Measurements from ENCODE around the gene DENND6A.
"Not testable (repeated sequence)": the region's sequence is repeated elsewhere in the genome, so short reads cannot be mapped to it uniquely, and the experiment has no call there.

Gene DENND6A, protein sequence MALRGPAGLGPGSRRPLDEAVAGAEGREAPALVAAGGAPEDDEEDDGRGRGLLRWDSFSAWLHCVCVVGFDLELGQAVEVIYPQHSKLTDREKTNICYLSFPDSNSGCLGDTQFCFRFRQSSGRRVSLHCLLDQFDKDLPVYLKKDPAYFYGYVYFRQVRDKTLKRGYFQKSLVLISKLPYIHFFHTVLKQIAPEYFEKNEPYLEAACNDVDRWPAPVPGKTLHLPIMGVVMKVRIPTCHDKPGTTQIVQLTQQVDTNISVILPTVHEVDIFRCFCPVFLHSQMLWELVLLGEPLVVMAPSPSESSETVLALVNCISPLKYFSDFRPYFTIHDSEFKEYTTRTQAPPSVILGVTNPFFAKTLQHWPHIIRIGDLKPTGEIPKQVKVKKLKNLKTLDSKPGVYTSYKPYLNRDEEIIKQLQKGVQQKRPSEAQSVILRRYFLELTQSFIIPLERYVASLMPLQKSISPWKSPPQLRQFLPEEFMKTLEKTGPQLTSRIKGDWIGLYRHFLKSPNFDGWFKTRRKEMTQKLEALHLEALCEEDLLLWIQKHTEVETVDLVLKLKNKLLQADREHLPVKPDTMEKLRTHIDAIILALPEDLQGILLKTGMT

DNA sequence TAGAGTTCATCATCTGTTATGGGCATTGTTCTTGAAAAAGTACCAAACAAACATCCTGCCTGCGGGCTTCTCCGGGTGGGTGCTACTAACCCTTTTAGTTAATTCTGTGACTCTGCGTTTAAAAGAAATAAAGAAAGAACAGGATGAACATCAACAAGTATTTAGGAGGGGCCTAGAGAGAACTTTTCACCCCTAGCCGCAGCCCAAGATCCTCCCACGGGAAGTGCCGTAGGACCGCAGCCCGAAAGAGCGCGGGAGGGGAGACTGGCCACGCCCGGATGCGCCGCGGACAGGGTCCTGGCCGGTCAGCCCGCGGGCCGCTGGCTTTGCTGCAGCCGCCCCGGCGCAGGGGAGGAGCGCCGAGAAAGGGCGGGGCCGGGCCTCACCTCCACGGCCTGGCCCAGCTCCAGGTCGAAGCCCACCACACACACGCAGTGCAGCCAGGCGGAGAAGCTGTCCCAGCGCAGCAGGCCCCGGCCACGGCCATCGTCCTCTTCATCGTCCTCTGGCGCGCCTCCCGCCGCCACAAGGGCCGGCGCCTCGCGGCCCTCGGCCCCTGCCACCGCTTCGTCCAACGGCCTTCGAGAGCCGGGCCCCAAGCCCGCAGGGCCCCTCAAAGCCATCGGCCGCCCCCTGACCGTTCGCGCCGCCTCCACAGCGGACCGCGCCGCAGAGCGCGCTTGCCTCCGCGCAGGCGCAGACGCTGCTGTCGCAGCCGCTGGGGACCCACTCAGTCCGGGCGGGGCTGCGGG is at the start of gene DENND6A:
Gene DENND6A, minus strand, starts transcription at position 682 of the 752 bp plus-strand sequence. Its CDS starts 59 bp downstream, at position 623.
- in situ Hi-C loops (cut with HindIII; ENCODE audit: low sequenced_read_pairs): no loop called here

DNA sequence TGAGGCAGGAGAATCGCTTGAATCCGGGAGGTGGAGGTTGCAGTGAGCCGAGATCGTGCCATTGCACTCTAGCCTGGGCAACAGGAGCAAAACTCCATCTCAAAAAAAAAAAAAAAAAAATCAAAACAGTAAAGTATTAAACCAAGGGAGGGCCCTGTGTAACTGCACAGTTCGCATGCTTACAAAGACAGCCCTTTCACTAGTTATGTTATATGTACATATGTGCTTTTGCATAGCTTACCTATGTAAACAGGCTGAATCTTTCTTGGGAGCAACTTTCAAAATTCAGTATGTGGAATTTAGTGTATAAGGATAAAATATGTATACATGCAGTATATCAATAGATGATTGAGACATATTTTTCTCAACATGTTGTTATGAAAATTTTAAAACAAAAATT is 47.1 kb upstream of the DENND6A start:
- in situ Hi-C loops (cut with HindIII; ENCODE audit: low sequenced_read_pairs): no loop called here

DNA sequence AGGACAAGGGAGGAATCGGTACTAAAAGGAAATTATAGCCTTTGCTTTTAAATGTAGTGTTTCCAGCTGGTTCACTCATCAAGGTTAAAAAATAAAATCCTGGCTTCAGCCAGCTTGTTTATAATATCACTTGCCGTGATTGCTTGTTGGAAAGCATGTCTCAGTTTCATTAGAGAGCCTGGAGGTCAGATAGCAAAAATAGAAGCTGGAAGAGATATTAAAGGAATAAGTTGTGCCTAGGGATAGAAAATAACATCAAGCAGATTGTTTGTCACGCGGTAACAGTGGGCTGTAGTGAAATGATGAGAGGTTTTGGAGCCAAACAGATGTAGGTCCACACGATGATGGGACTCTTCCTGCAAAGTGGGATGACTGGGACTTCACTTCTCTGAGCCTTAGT is 45.5 kb upstream of the DENND6A start:
- in situ Hi-C loops (cut with HindIII; ENCODE audit: low sequenced_read_pairs): no loop called here

DNA sequence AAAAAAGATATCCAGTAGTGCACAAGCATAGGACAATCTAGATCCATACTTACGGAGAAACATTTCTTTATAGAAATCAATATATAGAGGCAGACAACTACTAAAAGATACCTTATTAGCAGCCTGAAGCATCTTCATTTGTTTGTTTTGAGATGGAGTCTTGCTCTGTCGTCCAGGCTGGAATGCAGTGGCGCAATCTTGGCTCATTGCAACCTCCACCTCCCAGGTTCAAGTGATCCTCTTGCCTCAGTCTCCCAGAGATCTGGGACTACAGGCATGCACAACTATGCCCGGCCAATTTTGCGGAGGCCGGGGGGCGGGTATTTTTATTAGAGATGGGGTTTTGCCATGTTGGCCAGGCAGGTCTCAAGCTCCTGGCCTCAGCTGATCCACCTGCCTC is 45.0 kb upstream of the DENND6A start:
- in situ Hi-C loops (cut with HindIII; ENCODE audit: low sequenced_read_pairs): no loop called here

DNA sequence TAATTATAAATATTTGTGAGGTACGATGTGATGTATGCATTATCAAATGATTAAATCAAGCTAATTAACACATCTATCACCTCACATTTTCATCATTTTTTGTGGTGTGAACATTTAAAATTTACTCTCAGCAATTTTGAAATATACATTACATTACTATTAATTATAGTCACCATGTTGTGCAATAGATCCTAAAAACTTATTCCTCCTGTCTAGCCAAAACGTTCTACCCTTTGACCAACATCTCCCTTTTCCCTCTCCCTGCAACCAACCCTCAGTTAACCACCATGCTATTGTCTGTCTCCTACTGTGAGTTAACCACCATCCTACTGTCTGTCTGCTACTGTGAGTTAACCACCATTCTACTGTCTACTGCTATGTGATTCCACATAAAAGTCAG is 42.5 kb upstream of the DENND6A start:
- in situ Hi-C loops (cut with HindIII; ENCODE audit: low sequenced_read_pairs): no loop called here

DNA sequence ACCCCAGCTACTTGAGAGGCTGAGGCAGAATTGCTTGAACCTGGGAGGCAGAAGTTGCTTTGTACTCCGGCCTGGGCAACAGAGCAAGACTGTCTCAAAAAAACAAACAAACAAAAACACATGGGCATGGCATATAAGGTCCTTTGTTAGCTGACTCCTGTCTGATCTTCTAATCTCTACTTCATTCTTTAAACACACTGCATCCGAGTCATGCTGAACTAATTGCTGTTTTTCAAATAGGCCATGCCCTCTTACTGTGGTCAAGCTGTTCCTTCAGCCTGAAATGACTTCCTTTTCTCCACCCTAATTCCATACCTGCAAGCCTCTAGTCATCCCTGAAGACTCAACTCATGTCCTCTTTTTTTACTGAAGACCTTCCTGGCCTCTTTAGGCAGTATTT is 40.9 kb upstream of the DENND6A start:
- in situ Hi-C loops (cut with HindIII; ENCODE audit: low sequenced_read_pairs): no loop called here

DNA sequence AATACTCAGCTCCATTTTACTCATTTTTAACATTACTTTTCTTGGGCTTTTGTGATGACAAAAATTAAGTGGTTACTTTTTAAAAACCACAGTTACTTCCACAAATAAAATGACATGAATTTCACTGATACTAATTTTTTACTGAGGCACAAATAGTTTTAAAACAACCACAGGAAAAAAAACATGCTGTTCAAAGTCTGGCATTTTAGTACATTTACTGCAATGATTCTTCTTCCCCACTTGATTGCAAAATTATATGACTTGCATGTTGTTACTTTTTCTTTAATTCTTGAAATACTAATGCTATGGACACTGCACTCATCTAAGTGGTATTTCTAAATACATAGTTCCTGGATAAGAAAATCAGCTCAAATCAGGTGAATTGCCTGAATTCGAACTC is 38.4 kb upstream of the DENND6A start:
- in situ Hi-C loops (cut with HindIII; ENCODE audit: low sequenced_read_pairs): no loop called here

DNA sequence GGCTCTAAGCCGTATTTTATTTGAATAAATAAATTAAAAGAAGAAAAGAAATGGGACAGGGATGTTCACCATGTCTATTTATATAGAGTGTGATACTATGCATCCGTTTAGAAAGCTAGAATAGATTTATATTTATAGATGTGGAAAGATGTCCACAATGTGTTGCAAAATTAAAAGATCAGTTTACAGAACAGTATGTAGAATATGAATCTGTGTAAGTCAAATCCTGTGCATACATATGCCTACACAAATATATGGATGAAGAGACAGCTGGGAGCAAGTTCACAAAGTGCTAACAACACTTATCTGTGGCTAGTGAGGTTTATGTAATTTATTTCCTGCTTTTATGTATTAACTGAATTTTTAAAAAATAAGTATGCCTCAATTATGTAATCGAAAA is 37.8 kb upstream of the DENND6A start:
- in situ Hi-C loops (cut with HindIII; ENCODE audit: low sequenced_read_pairs): no loop called here

DNA sequence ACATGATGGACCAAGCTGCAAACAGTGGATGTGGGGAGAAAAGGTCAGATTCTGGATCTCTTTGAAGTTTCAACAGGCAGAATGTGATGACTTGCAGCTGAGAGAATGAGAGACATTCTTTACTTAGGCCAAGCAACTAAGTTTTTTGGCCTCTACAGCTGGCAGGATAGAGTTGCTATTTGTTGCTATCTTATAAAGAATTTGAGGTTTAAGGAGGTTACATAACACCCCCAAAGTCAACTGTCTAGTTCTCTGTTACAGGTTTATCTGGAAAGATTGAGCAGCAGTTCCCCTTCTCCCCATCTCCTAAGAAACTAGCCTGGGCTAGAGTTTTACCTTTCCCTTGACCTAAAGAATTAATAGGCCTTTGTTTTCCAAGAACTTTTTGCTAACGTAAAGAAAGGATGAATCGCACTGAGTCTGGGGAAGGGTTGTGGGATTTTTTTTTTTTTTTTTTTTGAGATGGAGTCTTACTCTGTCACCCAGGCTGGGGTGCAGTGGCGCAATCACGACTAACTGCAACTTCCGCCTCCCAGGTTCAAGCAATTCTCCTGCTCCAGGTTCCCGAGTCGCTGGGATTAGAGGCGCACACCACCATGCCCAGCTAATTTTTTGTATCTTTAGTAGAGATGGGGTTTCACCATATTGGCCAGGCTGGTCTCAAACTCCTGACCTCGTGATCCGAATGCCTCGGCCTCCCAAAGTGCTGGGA is 36.6 kb upstream of the DENND6A start:
- in situ Hi-C loops (cut with HindIII; ENCODE audit: low sequenced_read_pairs): no loop called here

DNA sequence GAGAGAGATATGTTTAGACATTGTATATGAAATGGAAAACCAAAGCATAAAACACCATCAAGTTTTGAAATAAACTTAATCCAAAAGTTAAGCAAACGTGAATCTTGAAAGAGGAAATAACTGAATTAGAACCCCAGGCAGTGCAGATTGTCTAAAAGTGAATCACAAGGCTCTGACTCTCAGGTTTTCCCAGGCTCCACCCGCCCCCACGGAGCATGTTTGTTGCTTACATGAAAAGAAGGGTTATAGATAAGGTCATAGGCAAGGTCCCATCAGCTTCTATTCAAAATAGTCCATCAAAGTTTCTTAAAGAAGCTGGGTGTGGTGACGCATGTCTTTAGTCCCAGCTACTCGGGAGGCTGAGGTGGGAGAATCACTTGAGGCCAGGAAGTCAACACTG is 34.2 kb upstream of the DENND6A start:
- in situ Hi-C loops (cut with HindIII; ENCODE audit: low sequenced_read_pairs): no loop called here

DNA sequence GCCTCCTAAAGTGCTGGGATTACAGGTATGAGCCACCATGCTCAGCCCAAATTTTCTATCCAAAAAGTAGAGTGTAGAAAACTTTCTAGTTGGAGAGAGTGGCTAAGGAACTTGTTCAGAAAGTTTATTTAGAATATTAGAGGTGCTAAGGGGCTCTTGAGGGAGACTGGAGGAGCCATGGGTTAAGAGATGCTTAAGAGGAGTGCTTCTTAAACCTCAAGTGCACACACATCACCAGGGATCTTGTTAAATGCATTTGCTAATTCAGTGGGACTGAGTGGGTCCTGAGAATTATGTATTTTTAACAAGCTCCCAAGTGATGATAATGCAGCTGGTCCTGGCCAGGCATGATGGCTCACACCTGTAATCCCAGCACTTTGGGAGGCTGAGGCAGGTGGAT is 33.5 kb upstream of the DENND6A start:
- in situ Hi-C loops (cut with HindIII; ENCODE audit: low sequenced_read_pairs): no loop called here

DNA sequence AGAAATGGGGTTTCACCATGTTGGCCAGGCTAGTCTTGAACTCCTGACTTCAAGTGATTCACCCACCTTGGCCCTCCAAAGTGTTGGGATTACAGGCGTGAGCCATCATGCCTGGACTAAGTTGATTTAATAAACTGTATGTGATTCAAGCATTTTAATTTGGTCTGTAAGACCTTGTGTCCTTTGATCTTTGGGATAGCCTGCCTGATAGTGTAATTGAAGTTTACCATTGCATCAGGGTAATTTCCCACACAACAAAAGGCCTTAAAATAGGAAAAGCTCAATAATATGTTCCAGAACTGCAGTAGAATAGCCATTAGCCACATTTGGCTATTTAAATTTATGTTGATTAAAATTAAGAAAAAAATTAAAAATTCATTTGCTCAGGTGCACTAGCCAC is 25.2 kb upstream of the DENND6A start:
- in situ Hi-C loops (cut with HindIII; ENCODE audit: low sequenced_read_pairs): no loop called here

DNA sequence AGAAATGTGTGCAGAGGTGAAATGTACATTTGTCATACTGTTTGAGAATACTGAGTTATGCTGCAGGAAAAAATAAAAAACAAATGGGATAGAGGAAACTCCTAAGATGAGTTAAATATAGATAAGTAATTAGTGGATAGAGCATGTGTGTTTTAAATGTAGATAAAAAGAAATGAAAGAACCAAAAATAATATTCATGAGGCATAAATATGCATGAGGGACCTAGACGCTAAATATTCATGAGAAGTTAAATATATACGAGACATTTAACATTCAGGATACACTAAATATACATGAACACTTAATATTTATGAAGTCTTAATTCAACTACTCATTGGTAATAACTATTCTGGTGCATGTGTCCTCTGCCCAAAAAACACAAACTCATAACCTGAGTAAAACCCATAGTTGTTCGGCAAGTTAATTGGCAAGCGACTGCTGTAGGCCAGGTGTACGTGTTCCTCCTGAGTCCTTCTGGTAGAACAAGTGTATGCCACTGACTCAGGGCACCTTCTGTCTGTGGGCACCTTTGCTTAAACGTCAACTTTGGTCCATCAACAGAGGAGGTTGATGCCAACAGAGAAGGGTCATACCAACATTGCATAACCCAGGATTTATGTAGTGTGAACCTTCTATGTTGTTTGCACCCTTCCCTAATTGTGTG is 24.5 kb upstream of the DENND6A start:
- in situ Hi-C loops (cut with HindIII; ENCODE audit: low sequenced_read_pairs): no loop called here

DNA sequence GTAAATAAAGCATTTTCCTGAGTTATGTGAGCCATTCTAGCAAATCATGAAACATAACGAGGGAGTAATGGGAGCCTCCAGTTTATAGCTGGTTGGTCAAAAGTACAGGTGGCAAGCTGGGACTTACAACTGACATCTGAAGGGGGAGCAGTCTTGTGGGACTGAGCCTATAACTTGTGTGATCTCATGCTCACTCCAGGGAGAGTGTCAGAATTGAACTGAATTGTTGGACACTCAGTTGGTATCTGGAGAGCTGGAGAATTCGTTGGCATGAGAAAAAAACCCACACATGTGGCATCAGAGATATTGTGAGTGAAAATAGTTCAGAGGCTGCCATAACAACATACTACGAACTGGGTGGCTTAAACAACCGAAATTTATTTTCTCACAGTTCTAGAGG is 22.8 kb upstream of the DENND6A start:
- in situ Hi-C loops (cut with HindIII; ENCODE audit: low sequenced_read_pairs): no loop called here

DNA sequence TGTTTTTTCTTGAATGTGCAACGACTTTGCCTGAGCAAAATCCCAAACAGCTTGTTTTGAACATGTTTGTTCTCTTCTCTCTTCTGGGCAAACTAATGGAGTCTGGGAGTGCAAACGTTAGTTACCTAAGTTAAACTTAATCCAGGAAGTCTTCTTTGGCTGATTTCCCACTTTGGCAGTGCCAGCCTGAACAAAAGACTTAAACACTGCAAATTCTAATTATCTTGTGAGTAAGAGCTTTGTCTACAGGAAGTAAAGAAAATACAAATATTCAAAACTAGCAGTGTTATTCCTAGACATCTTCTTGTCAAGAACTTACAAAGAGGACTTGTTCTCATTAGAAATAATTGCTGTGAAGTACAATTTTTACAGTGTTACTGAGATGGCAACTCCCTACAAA is 16.7 kb upstream of the DENND6A start:
- in situ Hi-C loops (cut with HindIII; ENCODE audit: low sequenced_read_pairs): no loop called here

DNA sequence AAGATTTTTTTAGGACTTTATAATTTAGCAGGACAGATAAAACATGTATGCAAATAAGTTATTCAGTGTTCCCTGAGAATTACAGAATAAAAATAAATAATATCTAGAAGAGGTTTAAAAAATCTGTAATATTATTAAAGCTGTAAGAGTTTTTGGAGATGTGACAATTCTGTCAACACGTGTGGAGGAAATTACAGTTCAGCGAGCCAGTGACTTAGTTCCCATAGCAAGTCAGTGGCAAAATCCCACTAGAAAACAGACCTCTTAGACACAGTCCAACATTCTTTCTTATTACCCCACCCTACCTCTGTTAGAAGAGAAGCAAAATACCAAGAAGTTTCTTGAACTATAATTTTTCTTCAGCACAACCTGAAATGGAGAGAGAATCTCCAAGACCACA is 16.2 kb upstream of the DENND6A start:
- in situ Hi-C loops (cut with HindIII; ENCODE audit: low sequenced_read_pairs): no loop called here

DNA sequence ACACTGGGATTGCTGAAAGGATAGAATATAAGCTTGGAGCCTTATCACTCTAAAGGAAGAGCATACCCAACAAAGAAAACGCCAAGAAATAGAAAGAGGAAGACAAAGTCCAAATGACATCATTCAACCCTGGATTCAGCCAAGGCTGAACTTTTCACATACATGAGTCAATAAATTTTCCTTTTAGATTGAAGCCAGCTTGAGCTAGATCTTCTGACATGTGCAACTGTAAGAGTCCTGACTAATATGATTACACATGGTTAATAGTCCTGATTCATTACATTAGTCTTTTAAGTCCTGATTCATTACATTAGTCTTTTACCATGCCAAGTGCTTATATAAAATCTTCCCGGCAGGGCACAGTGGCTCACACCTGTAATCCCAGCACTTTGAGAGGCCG is 13.6 kb upstream of the DENND6A start:
- in situ Hi-C loops (cut with HindIII; ENCODE audit: low sequenced_read_pairs): no loop called here

DNA sequence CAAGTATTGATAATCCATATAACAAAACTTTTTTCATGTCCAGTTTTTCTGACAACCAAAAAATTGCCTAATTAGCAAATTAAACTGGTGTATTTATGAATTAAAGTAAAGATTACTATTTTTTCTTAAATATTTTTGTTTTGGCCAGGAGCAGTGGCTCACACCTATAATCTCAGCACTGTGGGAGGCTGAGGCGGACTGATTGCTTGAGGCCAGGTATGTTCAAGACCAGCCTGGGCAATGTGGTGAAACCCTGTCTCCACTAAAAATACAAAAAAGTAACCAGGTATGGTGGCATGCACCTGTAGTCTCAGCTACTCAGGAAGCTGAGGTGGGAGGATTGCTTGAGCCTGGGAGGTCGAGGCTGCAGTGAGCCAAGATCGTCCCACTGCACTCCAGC is 12.5 kb upstream of the DENND6A start:
- in situ Hi-C loops (cut with HindIII; ENCODE audit: low sequenced_read_pairs): not testable (repeated sequence)

DNA sequence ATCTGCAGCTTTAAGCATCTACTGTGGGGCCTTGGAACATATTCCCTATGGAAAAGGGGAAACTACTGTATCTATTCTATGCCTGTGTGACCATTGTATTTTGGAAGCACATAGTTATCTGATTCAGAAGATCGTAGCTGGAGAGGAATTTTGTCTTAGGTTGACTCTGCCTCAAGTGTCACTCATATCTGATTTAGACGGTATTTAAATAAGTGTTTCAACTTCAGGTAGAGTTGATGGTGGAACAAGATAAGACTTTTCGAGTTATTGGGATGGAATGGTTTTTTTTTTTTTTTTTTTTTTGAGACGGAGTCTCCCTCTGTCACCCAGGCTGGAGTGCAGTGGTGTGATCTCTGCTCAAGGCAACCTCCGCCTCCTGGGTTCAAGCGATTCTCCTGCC is 8.9 kb upstream of the DENND6A start:
- in situ Hi-C loops (cut with HindIII; ENCODE audit: low sequenced_read_pairs): no loop called here

DNA sequence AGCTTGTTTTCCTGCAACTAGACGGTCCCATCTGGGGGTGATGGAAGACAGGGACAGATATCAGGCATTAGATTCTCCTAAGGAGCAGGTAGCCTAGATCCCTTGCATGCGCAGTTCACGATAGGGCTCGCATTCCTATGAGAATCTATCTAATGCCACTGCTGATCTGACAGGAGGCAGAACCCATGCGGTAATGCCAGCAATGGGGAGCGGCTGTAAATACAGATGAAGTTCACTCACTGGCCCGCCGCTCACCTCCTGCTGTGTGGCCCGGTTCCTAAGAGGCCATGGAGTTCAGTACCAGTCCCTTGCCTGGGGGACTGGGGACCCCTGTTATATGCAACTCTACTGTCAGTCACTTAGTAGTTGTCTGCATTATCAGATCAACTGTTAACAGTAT is 7.9 kb upstream of the DENND6A start:
- in situ Hi-C loops (cut with HindIII; ENCODE audit: low sequenced_read_pairs): no loop called here

DNA sequence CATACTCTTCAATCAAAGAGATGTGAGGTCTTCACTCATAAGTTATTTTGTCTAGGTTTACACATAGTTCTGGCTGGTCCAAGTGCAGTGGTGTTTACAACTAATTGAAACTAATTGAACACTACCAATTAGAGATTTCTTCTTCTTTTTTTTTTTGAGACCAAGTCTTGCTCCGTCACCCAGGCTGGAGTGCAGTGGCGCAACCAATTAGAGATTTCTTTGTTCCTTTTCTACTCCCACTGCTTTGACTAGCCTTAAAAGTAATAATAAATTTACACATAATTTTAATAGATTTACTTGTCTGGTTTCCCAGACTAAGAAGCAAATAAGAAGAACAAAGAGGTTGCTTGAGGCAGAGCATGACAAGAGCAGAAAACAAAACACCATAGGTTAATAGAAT is 6.7 kb upstream of the DENND6A start:
- in situ Hi-C loops (cut with HindIII; ENCODE audit: low sequenced_read_pairs): no loop called here
